BJ (cell line): ENCODE measurements around the gene HERC3. TPM values are rescaled to one million over a fixed set of nuclear protein-coding genes. Genes with fewer than 3 reads are reported as not detected.

Experiments
- CTCF ChIA-PET: fragments of 350-600 bp; formaldehyde crosslinking; extraction: SDS; loops from one replicate; lab custom pipeline; 2021; ENCODE audit warnings: antibody characterized with exemption, inconsistent platforms; lab: Yijun Ruan, JAX
- POLR2A ChIA-PET: fragments of 300-600 bp; sonication (Branson Sonifier 250); formaldehyde crosslinking; extraction: SDS; loops from one replicate; lab custom pipeline; 2021; ENCODE audit warnings: antibody characterized with exemption; lab: Charles Lee
- DNase-seq: peaks from one replicate; pipeline ENCODE4 v3.0.0-alpha.2; 2011; ENCODE audit warnings: low read depth
- H3K27me3 ChIP-seq: 2 replicates; pipeline ENCODE4 v1.6.0; 2011; ENCODE audit warnings: low read length; ENCODE audit not compliant: control insufficient read depth, insufficient read depth
- H3K36me3 ChIP-seq: 2 replicates; pipeline ENCODE4 v1.5.1; 2011; ENCODE audit warnings: low read length; ENCODE audit not compliant: control insufficient read depth, insufficient read depth
- H3K4me3 ChIP-seq: 2 replicates; pipeline ENCODE4 v1.5.1; 2011; ENCODE audit warnings: low read depth, mild to moderate bottlenecking, control low read depth, low read length
- CTCF ChIP-seq: IDR thresholded peaks from 2 replicates; pipeline ENCODE4 v1.5.1; 2011; ENCODE audit warnings: low read depth, mild to moderate bottlenecking, control low read depth, inconsistent platforms, low read length, moderate library complexity; ENCODE audit not compliant: insufficient read depth
- polyA plus RNA-seq: library from polyadenylated mRNA; depleted of rRNA; stranded (reverse); fragments of >200 nt; gene quantifications from 2 replicates; pipeline ENCODE4 v1.2.3, GENCODE V29; 2011

The HERC3 gene
- polyA plus RNA-seq, 1 experiment = 13.0 TPM

DNA sequence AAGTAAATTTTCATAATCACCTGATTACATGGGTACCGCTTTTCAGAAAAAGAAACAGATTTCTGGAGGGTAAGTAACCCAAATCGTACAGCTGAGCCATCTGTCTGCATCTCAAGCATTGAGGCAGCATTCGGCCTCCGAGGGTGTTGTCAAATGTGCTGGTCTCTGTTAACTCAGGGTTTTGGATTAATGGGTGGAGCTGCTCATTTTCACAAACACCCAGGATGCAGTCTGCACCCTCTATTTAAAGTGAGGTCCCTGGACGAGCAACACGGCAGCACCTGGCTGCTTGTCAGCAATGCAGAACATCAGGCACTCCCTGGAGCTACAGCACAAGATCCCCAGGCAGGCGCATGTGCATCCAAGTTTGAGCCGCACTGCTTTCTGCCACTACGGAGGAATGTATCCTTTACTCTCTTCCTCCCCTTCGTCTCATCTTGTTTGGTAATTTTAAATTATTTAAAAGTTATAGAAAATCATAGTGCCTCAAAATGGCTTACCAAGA lies 130.0 kb downstream of the HERC3 start:
- ChIA-PET POLR2A (no interaction called here), CTCF (interaction anchor here (1.0 to 1.7 kb wide), 2 partner anchors 19 to 183 kb away, joined by 3 to 4 read pairs; no protein-coding TSS in a partner anchor)
- no peak for TF ChIP-seq CTCF
- H3K4me3 ChIP-seq = no peak overlapping the region
- H3K27me3 ChIP-seq = no peaks in the 10 kb centered on the region
- no peak for DNase-seq
- H3K36me3 ChIP-seq = peaks cover 4% of the 10 kb centered on the region

GRCh38 chr4:88722828-88723227 lies 130.5 kb downstream of the HERC3 start:
- no peak for DNase-seq
- no peak for TF ChIP-seq CTCF
- peaks cover 4% of the 10 kb centered on the region for H3K36me3 ChIP-seq
- H3K27me3 ChIP-seq = no peaks in the 10 kb centered on the region
- POLR2A ChIA-PET = no interaction called here
- H3K4me3 ChIP-seq = no peak overlapping the region
- CTCF ChIA-PET = interaction anchor here (1.0 kb wide), 1 partner anchor 19 kb away, joined by 3 read pairs; no protein-coding TSS in a partner anchor

- Histone ChIP-seq H3K27me3 (no peaks in the 10 kb centered on the region), H3K36me3 (peaks cover 8% of the 10 kb centered on the region), H3K4me3 (no peak overlapping the region)
- POLR2A ChIA-PET = interaction anchor here (0.7 kb wide), 1 partner anchor 116 kb away, joined by 3 read pairs; no protein-coding TSS in a partner anchor
- TF ChIP-seq CTCF = no peak
- no peak for DNase-seq
- CTCF ChIA-PET = interaction anchor here (2.9 kb wide), 1 partner anchor 19 kb away, joined by 9 read pairs; no protein-coding TSS in a partner anchor
Measured at GRCh38 chr4:88724406-88724805, 132.1 kb downstream of the HERC3 start.

DNA sequence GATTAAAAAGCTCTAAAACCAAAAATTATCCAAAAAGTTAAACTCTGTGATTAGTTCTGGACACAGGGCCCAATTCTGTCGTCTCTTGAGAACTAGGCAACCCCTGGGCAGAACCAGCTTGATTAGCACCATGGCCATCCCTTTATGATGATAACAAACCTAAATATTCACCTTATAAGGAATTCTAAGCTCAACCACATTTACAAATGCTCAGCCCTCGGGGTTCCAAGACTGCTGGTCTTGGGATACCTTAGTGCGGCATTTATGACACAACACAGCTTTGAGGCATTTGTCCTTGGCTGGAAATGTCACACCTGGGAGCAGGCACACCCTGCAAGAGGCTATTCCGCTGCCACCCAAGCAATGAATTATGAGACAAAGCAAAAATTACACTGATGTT lies 132.9 kb downstream of the HERC3 start:
- Histone ChIP-seq H3K36me3 (peaks cover 8% of the 10 kb centered on the region), H3K27me3 (no peaks in the 10 kb centered on the region), H3K4me3 (no peak overlapping the region)
- POLR2A ChIA-PET = interaction anchor here (0.7 kb wide), 1 partner anchor 115 kb away, joined by 3 read pairs; no protein-coding TSS in a partner anchor
- no peak for DNase-seq
- no peak for TF ChIP-seq CTCF
- CTCF ChIA-PET = interaction anchor here (2.9 kb wide), 1 partner anchor 19 kb away, joined by 9 read pairs; no protein-coding TSS in a partner anchor

- DNase-seq = no peak
- no peak overlapping the region for H3K4me3 ChIP-seq
- peaks cover 8% of the 10 kb centered on the region for H3K36me3 ChIP-seq
- H3K27me3 ChIP-seq = no peaks in the 10 kb centered on the region
- ChIA-PET CTCF (interaction anchor here (2.9 kb wide), 1 partner anchor 20 kb away, joined by 9 read pairs; no protein-coding TSS in a partner anchor), POLR2A (no interaction called here)
- TF ChIP-seq CTCF = no peak
Measured at GRCh38 chr4:88725986-88726385, 133.7 kb downstream of the HERC3 start.
